GM12878 (cell line): ENCODE results near the gene TM7SF2. TPM values are rescaled to one million over a fixed set of nuclear protein-coding genes. Genes with fewer than 3 reads are reported as not detected.

Experiments used
- BACH1 ChIP-seq: fragments of 450-650 bp; IDR thresholded peaks from 2 replicates; pipeline ENCODE4 v1.6.1; 2017; ENCODE audit warnings: mild to moderate bottlenecking, borderline replicate concordance
- BCL11A ChIP-seq: IDR thresholded peaks from 2 replicates; pipeline ENCODE4 v1.6.1; 2011; ENCODE audit warnings: low read depth, low read length
- BMI1 ChIP-seq: fragments of 450-650 bp; IDR thresholded peaks from 2 replicates; pipeline ENCODE4 v1.6.1; 2016; ENCODE audit warnings: mild to moderate bottlenecking, moderate library complexity, borderline replicate concordance
- CREM ChIP-seq: IDR thresholded peaks from 2 replicates; pipeline ENCODE4 v1.6.1; 2014; ENCODE audit warnings: antibody characterized with exemption, low read depth
- HDGF ChIP-seq: fragments of 450-650 bp; IDR thresholded peaks from 2 replicates; pipeline ENCODE4 v1.6.1; 2016; ENCODE audit warnings: antibody characterized with exemption
- HSF1 ChIP-seq: fragments of 150-350 bp; IDR thresholded peaks from 2 replicates; pipeline ENCODE4 v1.6.1; 2014; ENCODE audit warnings: mild to moderate bottlenecking, low read depth, low read length
- KDM1A ChIP-seq: fragments of 200-600 bp; sonication (generic); IDR thresholded peaks from 2 replicates; pipeline ENCODE4 v1.6.1; 2016; ENCODE audit warnings: borderline replicate concordance
- MEF2B ChIP-seq: fragments of 450-650 bp; IDR thresholded peaks from 2 replicates; pipeline ENCODE4 v1.6.1; 2018; ENCODE audit warnings: mild to moderate bottlenecking, moderate library complexity; ENCODE audit not compliant: partially characterized antibody, poor library complexity, severe bottlenecking
- MLLT1 ChIP-seq: fragments of 450-650 bp; IDR thresholded peaks from 2 replicates; pipeline ENCODE4 v1.6.1; 2016; ENCODE audit warnings: mild to moderate bottlenecking
- MTA2 ChIP-seq: fragments of 450-650 bp; IDR thresholded peaks from 2 replicates; pipeline ENCODE4 v1.6.1; 2016; ENCODE audit warnings: low read depth, mild to moderate bottlenecking, moderate library complexity
- NR2C1 ChIP-seq: fragments of 450-650 bp; IDR thresholded peaks from 2 replicates; pipeline ENCODE4 v1.6.1; 2017; ENCODE audit warnings: antibody characterized with exemption, mild to moderate bottlenecking, moderate library complexity
- NR2C2 ChIP-seq: IDR thresholded peaks from 2 replicates; pipeline ENCODE4 v1.6.1; 2011; ENCODE audit warnings: borderline replicate concordance, low read depth; ENCODE audit not compliant: control insufficient read depth, insufficient read length
- PBX3 ChIP-seq: IDR thresholded peaks from 2 replicates; pipeline ENCODE4 v1.6.1; 2011; ENCODE audit warnings: mild to moderate bottlenecking, low read depth, low read length, moderate library complexity; ENCODE audit not compliant: insufficient replicate concordance
- PKNOX1 ChIP-seq: fragments of 450-650 bp; IDR thresholded peaks from 2 replicates; pipeline ENCODE4 v1.6.1; 2016; ENCODE audit warnings: mild to moderate bottlenecking
- PML ChIP-seq: IDR thresholded peaks from 2 replicates; pipeline ENCODE4 v1.6.1; 2012; ENCODE audit warnings: low read length, inconsistent platforms
- WRNIP1 ChIP-seq: IDR thresholded peaks from 2 replicates; pipeline ENCODE4 v1.6.1; 2011; ENCODE audit warnings: low read depth, low read length, improper control_type of control experiment, borderline replicate concordance
- ZBTB11 ChIP-seq: fragments of 450-650 bp; formaldehyde crosslinking; IDR thresholded peaks from 2 replicates; pipeline ENCODE4 v1.5.0; 2022; ENCODE audit warnings: mild to moderate bottlenecking, missing genetic modification characterization
- ZNF622 ChIP-seq: fragments of 450-650 bp; IDR thresholded peaks from 2 replicates; pipeline ENCODE4 v1.6.1; 2017; ENCODE audit warnings: mild to moderate bottlenecking, inconsistent platforms
- polyA plus RNA-seq, 11 experiments: library from polyadenylated mRNA; depleted of rRNA in 4 of 11; unstranded in 6 of 11; stranded (reverse) in 5 of 11; fragments of >200 nt; fragmentation: Nextera tagmentation in 4 of 11; fragmentation: Illumina TruSeq in 1 of 11; extraction: Ambion mirVana in 4 of 11; extraction: Trizol in 1 of 11; gene quantifications; 1 replicate in 1 of 11; 2 replicates in 10 of 11; pipeline versions ENCODE4 v1.2.1 to v1.2.3, GENCODE V29; 2011 to 2016; ENCODE audit warnings: inconsistent platforms in 2 of 11, missing spikeins in 2 of 11, low read depth in 1 of 11
- total RNA-seq, 4 experiments: library from RNA; depleted of rRNA in 3 of 4; stranded (reverse); fragments of >200 nt in 3 of 4; fragmentation: Illumina TruSeq in 1 of 4; extraction: Trizol in 1 of 4; gene quantifications; 2 replicates each; pipeline versions ENCODE4 v1.2.1 to v1.2.3, GENCODE V29; 2013 to 2021

TM7SF2 gene
- total and polyA plus RNA-seq, 10 of the 15 experiments (the other 5 are each of a cell fraction or from before 2014, with no cell fraction given), result 0.52 to 57.7 (median 20.7) TPM

- TF ChIP-seq ZBTB11 (CRISPR knock-in tag) (no peak), PML (peak; percentile 84), MTA2 (no peak), WRNIP1 (0 out of 2 replicates have a peak, but pooled peaks have one; percentile 72), NR2C2 (no peak), MEF2B (no peak), ZNF622 (no peak), BCL11A (no peak), HSF1 (no peak), BMI1 (no peak), MLLT1 (no peak; the same call in 1 of the 2 replicates), NR2C1 (peak; percentile 75), PBX3 (no peak), KDM1A (no peak), HDGF (peak; percentile 93), CREM (peak; percentile 99), PKNOX1 (peak; percentile 69), BACH1 (no peak; the same call in 1 of the 2 replicates)
These were observed 10.4 kb downstream of the TM7SF2 start, which contains the start of the genes FAU and MRPL49 (continued) for GRCh38 chr11:65121865-65122696.
